Measurements from ENCODE around the gene ELP4. TPM values are rescaled to one million over a fixed set of nuclear protein-coding genes. Genes with fewer than 3 reads are reported as not detected.
A peak's percentile ranks its signal among the peaks of the same experiment; 100 is the strongest.

ELP4 gene
- total and polyA plus RNA-seq, 9 of the 15 experiments (the other 6 are each of a cell fraction or from before 2014, with no cell fraction given) = 24.1 to 60.3 (median 38.7) TPM

DNA sequence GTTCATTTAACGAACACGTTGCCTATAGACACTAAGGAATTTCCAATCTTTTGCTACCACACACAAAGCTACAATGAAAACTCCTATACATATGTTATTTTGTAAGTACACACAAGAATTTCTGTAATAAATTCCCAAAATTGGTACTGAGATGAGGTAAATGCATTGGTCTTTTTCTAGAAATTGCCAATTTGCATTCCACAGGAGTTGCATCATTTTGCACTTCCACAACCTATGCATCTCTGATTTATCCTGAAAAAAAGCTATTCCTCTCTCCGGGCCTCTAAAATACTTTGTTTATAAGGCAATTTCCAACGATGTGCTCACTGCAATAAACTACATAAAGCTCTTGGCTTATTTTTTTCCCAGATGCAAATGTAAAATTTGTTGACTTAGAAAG is 25.1 kb upstream of the ELP4 start:
- DNase-seq (ENCODE audit: extremely low read depth in 1 of 4, low spot score in 3 of 4) (no peak), ATAC-seq (no peak), FAIRE-seq (no peak)
- Histone ChIP-seq H2AFZ (ENCODE audit: low read depth, low read length) (no peak overlapping the region), H3K4me2 (ENCODE audit: insufficient read depth, low read length) (no peak overlapping the region), H3K36me3 (ENCODE audit: control insufficient read depth, insufficient read depth, low read length) (peaks cover 15% of the 10 kb centered on the region; the same call in 1 of the 3 replicates), H3K9me1 (ENCODE audit: control insufficient read depth, insufficient read depth, low read length) (no peaks in the 10 kb centered on the region), H3K27me3 (ENCODE audit: control insufficient read depth in 2 of 2, insufficient read depth in 2 of 2, low read length in 2 of 2) (no peaks in the 10 kb centered on the region), H3K9me3 (replicated peaks; ENCODE audit: control insufficient read depth, insufficient read depth, low read depth, low read length) (no peaks in the 10 kb centered on the region), H3K27ac (ENCODE audit: extremely low read depth, low read depth, low read length) (no peak overlapping the region), H3K4me3 (no peak overlapping the region), H4K20me1 (replicated peaks; ENCODE audit: control insufficient read depth, insufficient read depth, low read length) (no peaks in the 10 kb centered on the region), H3K9ac (ENCODE audit: insufficient read depth in 1 of 2, low read depth in 2 of 2, low read length in 2 of 2) (no peak overlapping the region), H3K79me2 (ENCODE audit: control insufficient read depth, insufficient read depth, low read length) (peaks cover 80% of the 10 kb centered on the region), H3K4me1 (replicated peaks in 1 of 2; ENCODE audit: control insufficient read depth in 2 of 2, insufficient read depth in 2 of 2, low read length in 2 of 2) (no peaks in the 10 kb centered on the region)
- in situ Hi-C loops (cut with MboI) = no loop called here
- intact Hi-C loops (cut with micrococcal nuclease) = loop anchor here (10.0 kb wide), 2 partner anchors 470 to 690 kb away; no protein-coding TSS in a partner anchor
- WGBS (ENCODE audit: insufficient coverage, low coverage, missing lambda C conversion rate) = 81% methylated on average over 4 of the region's 4 CpGs
- ChIA-PET CTCF (ENCODE audit: low intra/inter-chr PET ratio) (no interaction called here), POLR2A (no interaction called here)
- no TSS peak for BruUV-seq (replicated peaks)
- TF ChIP-seq SMARCE1 (IDR thresholded peaks at IDR 0.05) = no peak
- TF ChIP-seq, protein P1, sequence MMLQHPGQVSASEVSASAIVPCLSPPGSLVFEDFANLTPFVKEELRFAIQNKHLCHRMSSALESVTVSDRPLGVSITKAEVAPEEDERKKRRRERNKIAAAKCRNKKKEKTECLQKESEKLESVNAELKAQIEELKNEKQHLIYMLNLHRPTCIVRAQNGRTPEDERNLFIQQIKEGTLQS (IDR thresholded peaks at IDR 0.05) = peak; percentile 42; the same call in 1 of the 2 replicates
- TF ChIP-seq, protein P1 (CRISPR knock-in tag; conservative IDR thresholded peaks at IDR 0.05) = no peak

DNA sequence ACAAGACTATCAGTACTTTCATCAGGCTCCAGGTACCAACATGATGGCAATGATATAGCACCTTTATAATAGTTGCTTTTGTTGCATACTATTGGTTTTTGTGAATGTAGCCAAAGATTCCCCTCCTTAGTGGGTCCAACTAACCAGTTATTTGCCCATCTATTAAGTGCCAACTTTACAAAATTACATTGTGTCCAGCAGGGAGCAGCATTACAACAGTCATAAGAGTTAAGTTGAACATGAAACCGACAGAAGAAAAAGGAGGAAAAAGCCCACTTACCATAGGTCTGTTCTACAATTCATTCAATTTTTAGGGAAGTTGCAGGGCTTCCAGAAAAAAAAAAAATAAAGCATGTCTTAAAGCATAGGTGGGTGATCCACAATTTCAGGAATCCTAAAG is 21.7 kb upstream of the ELP4 start:
- Histone ChIP-seq H3K27me3 (ENCODE audit: control insufficient read depth in 2 of 2, insufficient read depth in 2 of 2, low read length in 2 of 2) (no peaks in the 10 kb centered on the region), H2AFZ (ENCODE audit: low read depth, low read length) (no peak overlapping the region), H3K9me1 (ENCODE audit: control insufficient read depth, insufficient read depth, low read length) (no peaks in the 10 kb centered on the region), H3K79me2 (ENCODE audit: control insufficient read depth, insufficient read depth, low read length) (peaks cover 83% of the 10 kb centered on the region), H3K4me3 (no peak overlapping the region), H3K4me1 (replicated peaks in 1 of 2; ENCODE audit: control insufficient read depth in 2 of 2, insufficient read depth in 2 of 2, low read length in 2 of 2) (no peaks in the 10 kb centered on the region; a peak in 1 of 5 replicates), H3K9ac (ENCODE audit: insufficient read depth in 1 of 2, low read depth in 2 of 2, low read length in 2 of 2) (no peak overlapping the region), H4K20me1 (replicated peaks; ENCODE audit: control insufficient read depth, insufficient read depth, low read length) (no peaks in the 10 kb centered on the region), H3K9me3 (replicated peaks; ENCODE audit: control insufficient read depth, insufficient read depth, low read depth, low read length) (no peaks in the 10 kb centered on the region), H3K36me3 (ENCODE audit: control insufficient read depth, insufficient read depth, low read length) (peaks cover 20% of the 10 kb centered on the region; the same call in 1 of the 3 replicates), H3K27ac (ENCODE audit: extremely low read depth, low read depth, low read length) (no peak overlapping the region), H3K4me2 (ENCODE audit: insufficient read depth, low read length) (no peak overlapping the region)
- FAIRE-seq (no peak), ATAC-seq (peak; percentile 67), DNase-seq (ENCODE audit: extremely low read depth in 1 of 4, low spot score in 3 of 4) (peak in 2 of 4 experiments; percentile 12 to 43)
- BruUV-seq (replicated peaks) = no TSS peak
- ChIA-PET POLR2A (no interaction called here), CTCF (ENCODE audit: low intra/inter-chr PET ratio) (interaction anchor here (1.0 kb wide), 1 partner anchor 383 kb away, joined by 4 read pairs; no protein-coding TSS in a partner anchor)
- in situ Hi-C loops (cut with MboI) (no loop called here), intact Hi-C loops (cut with micrococcal nuclease) (loop anchor here (2.0 to 10.0 kb wide), 3 partner anchors 383 to 687 kb away; no protein-coding TSS in a partner anchor)
- WGBS (ENCODE audit: insufficient coverage, low coverage, missing lambda C conversion rate) = 40% methylated on average over 1 of the region's 1 CpG
- TF ChIP-seq ZNF316 (IDR thresholded peaks at IDR 0.05) = peak; percentile 49; the same call in 1 of the 2 replicates
- TF ChIP-seq, protein P2, sequence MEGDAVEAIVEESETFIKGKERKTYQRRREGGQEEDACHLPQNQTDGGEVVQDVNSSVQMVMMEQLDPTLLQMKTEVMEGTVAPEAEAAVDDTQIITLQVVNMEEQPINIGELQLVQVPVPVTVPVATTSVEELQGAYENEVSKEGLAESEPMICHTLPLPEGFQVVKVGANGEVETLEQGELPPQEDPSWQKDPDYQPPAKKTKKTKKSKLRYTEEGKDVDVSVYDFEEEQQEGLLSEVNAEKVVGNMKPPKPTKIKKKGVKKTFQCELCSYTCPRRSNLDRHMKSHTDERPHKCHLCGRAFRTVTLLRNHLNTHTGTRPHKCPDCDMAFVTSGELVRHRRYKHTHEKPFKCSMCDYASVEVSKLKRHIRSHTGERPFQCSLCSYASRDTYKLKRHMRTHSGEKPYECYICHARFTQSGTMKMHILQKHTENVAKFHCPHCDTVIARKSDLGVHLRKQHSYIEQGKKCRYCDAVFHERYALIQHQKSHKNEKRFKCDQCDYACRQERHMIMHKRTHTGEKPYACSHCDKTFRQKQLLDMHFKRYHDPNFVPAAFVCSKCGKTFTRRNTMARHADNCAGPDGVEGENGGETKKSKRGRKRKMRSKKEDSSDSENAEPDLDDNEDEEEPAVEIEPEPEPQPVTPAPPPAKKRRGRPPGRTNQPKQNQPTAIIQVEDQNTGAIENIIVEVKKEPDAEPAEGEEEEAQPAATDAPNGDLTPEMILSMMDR (IDR thresholded peaks at IDR 0.05 in 2 of 3, conservative IDR thresholded peaks at IDR 0.05 in 1 of 3; ENCODE audit: insufficient read depth in 2 of 3, low read depth in 1 of 3, low read length in 3 of 3) = peak in 2 of 3 experiments; percentile 34 to 38; a peak in 4 of 6 replicates
- TF ChIP-seq, protein P3, sequence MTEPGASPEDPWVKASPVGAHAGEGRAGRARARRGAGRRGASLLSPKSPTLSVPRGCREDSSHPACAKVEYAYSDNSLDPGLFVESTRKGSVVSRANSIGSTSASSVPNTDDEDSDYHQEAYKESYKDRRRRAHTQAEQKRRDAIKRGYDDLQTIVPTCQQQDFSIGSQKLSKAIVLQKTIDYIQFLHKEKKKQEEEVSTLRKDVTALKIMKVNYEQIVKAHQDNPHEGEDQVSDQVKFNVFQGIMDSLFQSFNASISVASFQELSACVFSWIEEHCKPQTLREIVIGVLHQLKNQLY (CRISPR knock-in tag; conservative IDR thresholded peaks at IDR 0.05) = no peak
- TF ChIP-seq PHTF2 (CRISPR knock-in tag; IDR thresholded peaks at IDR 0.05) = no peak

All from K562 (cell line).